Left ventricle myocardium inferior (tissue), 1 donor: ENCODE results near the gene ZFHX3. TPM values are rescaled to one million over a fixed set of nuclear protein-coding genes. Genes with fewer than 3 reads are reported as not detected.

ENCODE experiments used
- DNase-seq: peaks from one replicate; pipeline ENCODE4 v3.0.0-alpha.2; 2020
- H3K27ac ChIP-seq: fragments of 200-600 bp; replicated peaks from 2 replicates; pipeline ENCODE4 v1.8.0; 2021
- H3K27me3 ChIP-seq: fragments of 200-600 bp; 2 replicates; pipeline ENCODE4 v1.8.0; 2021; ENCODE audit warnings: low read depth
- H3K36me3 ChIP-seq: fragments of 200-600 bp; 2 replicates; pipeline ENCODE4 v1.8.0; 2021
- H3K4me1 ChIP-seq: fragments of 200-600 bp; 2 replicates; pipeline ENCODE4 v1.8.0; 2021
- H3K4me3 ChIP-seq: fragments of 200-600 bp; 2 replicates; pipeline ENCODE4 v1.8.0; 2021; ENCODE audit warnings: mild to moderate bottlenecking, moderate library complexity
- H3K9me3 ChIP-seq: fragments of 200-600 bp; replicated peaks from 2 replicates; pipeline ENCODE4 v1.8.0; 2021
- CTCF ChIP-seq: fragments of 200-600 bp; IDR thresholded peaks from 2 replicates; pipeline ENCODE4 v1.8.0; 2021; ENCODE audit warnings: antibody characterized with exemption, mild to moderate bottlenecking, borderline replicate concordance
- intact Hi-C: fragments of 100-400 bp; cut with micrococcal nuclease; formaldehyde crosslinking; loops from one replicate; pipeline ENCODE4 v1.11.0; 2022
- total RNA-seq: library from RNA; stranded (reverse); fragmentation: NEBNext Ultra II Directional; extraction: Animal tissue kit (Norgen Biotek cat#: 25700); gene quantifications from one replicate; pipeline ENCODE4 v1.2.1, GENCODE V29; 2021
- donor health status: DM: no; HTN: yes; CAD: no; lungs with severe emphysema.

Gene ZFHX3
- total RNA-seq, 1 donor from 2014 or later = 9.6 TPM

DNA sequence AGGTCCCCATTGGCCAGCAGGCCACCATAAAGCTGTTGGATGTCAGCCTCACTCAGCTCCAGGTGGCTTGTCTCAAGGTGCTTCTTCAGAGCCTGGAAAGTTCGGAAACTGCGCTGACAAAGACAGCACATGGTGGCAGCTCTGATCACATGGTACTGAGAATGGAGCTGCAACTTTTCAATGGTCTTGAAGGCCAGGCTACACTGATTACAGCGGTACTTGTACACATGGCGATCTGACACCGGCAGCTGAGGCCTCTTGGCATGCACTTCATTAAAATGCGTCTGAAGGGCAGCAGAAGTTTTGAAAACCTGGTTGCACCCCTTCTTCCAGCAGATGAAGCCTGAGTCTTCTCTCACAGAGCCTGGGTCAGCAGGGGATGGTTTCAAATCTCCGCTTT, 249.7 kb downstream of the ZFHX3 start:
- no peaks in the 10 kb centered on the region for H3K9me3 ChIP-seq
- H3K36me3 ChIP-seq = peaks cover 75% of the 10 kb centered on the region
- no peaks in the 10 kb centered on the region for H3K27me3 ChIP-seq
- peaks cover 15% of the 10 kb centered on the region for H3K4me1 ChIP-seq
- no peak for DNase-seq
- H3K4me3 ChIP-seq = no peak overlapping the region
- TF ChIP-seq CTCF = no peak
- H3K27ac ChIP-seq = no peak overlapping the region
- intact Hi-C loops = no loop called here

DNA sequence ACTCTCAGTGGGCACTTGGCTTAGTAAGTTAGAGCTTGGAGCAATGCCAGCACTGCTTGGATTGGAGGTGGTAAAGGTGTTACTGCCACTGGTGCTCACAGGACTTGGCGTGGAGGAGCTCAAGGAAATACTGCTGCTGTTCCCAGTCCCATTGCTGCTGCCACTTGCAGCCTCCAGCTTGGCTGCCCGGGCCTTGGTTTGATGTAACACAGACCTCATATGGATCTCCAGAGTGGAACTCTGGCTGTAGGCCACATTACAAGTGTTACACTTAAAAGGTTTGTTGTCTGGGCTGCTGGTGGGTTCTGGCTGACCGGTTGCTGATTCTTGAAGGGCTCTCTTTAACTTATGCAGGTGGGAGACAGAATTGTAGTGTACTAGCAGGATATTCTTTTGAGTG, 250.3 kb downstream of the ZFHX3 start:
- no peaks in the 10 kb centered on the region for H3K9me3 ChIP-seq
- H3K36me3 ChIP-seq = peaks cover 81% of the 10 kb centered on the region
- intact Hi-C loops = no loop called here
- DNase-seq = peak; percentile 28
- no peak for TF ChIP-seq CTCF
- no peaks in the 10 kb centered on the region for H3K27me3 ChIP-seq
- no peak overlapping the region for H3K4me3 ChIP-seq
- peak overlapping the region; percentile 25 for H3K27ac ChIP-seq
- H3K4me1 ChIP-seq = peaks cover 15% of the 10 kb centered on the region

- Histone ChIP-seq H3K36me3 (peaks cover 85% of the 10 kb centered on the region), H3K27ac (no peak overlapping the region), H3K4me3 (no peak overlapping the region), H3K27me3 (no peaks in the 10 kb centered on the region), H3K4me1 (peaks cover 15% of the 10 kb centered on the region), H3K9me3 (no peaks in the 10 kb centered on the region)
- no peak for TF ChIP-seq CTCF
- intact Hi-C loops = no loop called here
- DNase-seq = no peak
Measured at GRCh38 chr16:72796222-72796621, 251.7 kb downstream of the ZFHX3 start.

DNA sequence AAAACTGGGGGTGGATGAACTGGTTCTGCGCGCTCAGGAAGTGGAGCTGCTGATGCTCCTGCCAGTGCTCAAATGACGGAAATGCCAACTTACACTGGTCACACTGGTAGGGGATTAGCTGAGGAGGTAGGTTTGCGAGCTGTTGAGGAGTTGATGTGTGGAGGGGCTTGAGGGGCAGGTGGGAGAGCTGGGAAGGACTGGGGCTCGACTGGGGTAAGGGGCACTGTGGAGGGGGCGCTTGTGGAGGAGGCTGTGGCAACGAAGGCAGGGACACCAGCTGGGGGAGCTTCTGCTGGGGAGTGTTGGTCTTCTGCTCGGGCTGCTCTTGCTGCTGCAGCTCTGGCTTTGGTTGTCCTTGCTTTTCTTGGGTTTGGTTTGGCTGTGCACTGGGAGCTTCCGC, 252.9 kb downstream of the ZFHX3 start:
- Histone ChIP-seq H3K27ac (no peak overlapping the region), H3K27me3 (no peaks in the 10 kb centered on the region), H3K36me3 (peaks cover 83% of the 10 kb centered on the region), H3K9me3 (no peaks in the 10 kb centered on the region), H3K4me3 (no peak overlapping the region), H3K4me1 (peaks cover 15% of the 10 kb centered on the region)
- no peak for DNase-seq
- intact Hi-C loops = no loop called here
- no peak for TF ChIP-seq CTCF

GRCh38 chr16:72794319-72794718, 253.6 kb downstream of the ZFHX3 start:
- H3K36me3 ChIP-seq = peaks cover 80% of the 10 kb centered on the region
- H3K27ac ChIP-seq = no peak overlapping the region
- no peaks in the 10 kb centered on the region for H3K9me3 ChIP-seq
- H3K4me1 ChIP-seq = peaks cover 17% of the 10 kb centered on the region
- no peaks in the 10 kb centered on the region for H3K27me3 ChIP-seq
- no peak for DNase-seq
- no peak overlapping the region for H3K4me3 ChIP-seq
- intact Hi-C loops = no loop called here
- TF ChIP-seq CTCF = no peak

DNA sequence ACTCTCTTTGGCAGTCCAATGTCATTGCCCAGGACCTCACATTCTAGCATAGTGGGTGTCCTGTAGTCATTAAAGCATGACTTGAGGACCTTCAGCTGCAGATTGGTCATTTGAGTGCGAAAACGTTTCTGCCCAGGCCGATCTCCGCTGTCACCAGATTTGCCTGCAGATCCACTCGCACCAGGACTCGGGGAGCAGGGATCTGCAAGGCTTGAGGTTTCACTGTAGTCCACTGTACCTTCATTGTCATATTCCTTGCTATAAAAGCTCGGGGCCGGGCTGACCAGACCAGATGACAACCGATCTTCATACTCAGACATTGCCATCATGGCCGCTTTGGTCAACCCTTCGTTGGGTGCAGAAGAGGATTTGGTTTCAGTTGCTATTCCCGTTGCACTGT, 254.2 kb downstream of the ZFHX3 start:
- no peak overlapping the region for H3K27ac ChIP-seq
- H3K36me3 ChIP-seq = peaks cover 74% of the 10 kb centered on the region
- H3K27me3 ChIP-seq = no peaks in the 10 kb centered on the region
- no peak for DNase-seq
- intact Hi-C loops = no loop called here
- no peak for TF ChIP-seq CTCF
- H3K4me3 ChIP-seq = no peak overlapping the region
- H3K9me3 ChIP-seq = no peaks in the 10 kb centered on the region
- H3K4me1 ChIP-seq = peaks cover 21% of the 10 kb centered on the region
